ENCODE results near the gene SASH3. TPM values are rescaled to one million over a fixed set of nuclear protein-coding genes. Genes with fewer than 3 reads are reported as not detected.

The SASH3 gene
- total RNA-seq, 1 donor from 2014 or later, result not detected

- Mint-ChIP-seq H3K9me3 (ENCODE audit: low read depth) (peaks cover 12% of the 10 kb centered on the region), H3K36me3 (ENCODE audit: insufficient read depth) (peaks cover 12% of the 10 kb centered on the region), H3K27me3 (no peaks in the 10 kb centered on the region)
Observed at GRCh38 chrX:129836827-129837226, 57.1 kb downstream of the SASH3 start.

GRCh38 chrX:129840344-129840743, 60.6 kb downstream of the SASH3 start:
- Mint-ChIP-seq H3K27me3 (no peaks in the 10 kb centered on the region), H3K9me3 (ENCODE audit: low read depth) (peaks cover 8% of the 10 kb centered on the region), H3K4me1 (ENCODE audit: low read depth) (peaks cover 14% of the 10 kb centered on the region)

More at GRCh38 chrX:129836827-129837226, 57.1 kb downstream of the SASH3 start:
- no peak for DNase-seq (ENCODE audit: low spot score, unreplicated experiment)
- H3K4me1 Mint-ChIP-seq (ENCODE audit: low read depth), result peaks cover 10% of the 10 kb centered on the region
- TF ChIP-seq CTCF (IDR thresholded peaks at IDR 0.05; ENCODE audit: unreplicated experiment), result no peak
- no peak overlapping the region for H3K27ac Mint-ChIP-seq
- H3K4me3 Mint-ChIP-seq (ENCODE audit: low read depth), result no peak overlapping the region

GRCh38 chrX:129842510-129843208, 62.9 kb downstream of the SASH3 start:
- no peak for TF ChIP-seq CTCF (IDR thresholded peaks at IDR 0.05; ENCODE audit: unreplicated experiment)

More at GRCh38 chrX:129840344-129840743, 60.6 kb downstream of the SASH3 start:
- H3K36me3 Mint-ChIP-seq (ENCODE audit: insufficient read depth), result peaks cover 8% of the 10 kb centered on the region
- peak overlapping the region; percentile 19 for H3K4me3 Mint-ChIP-seq (ENCODE audit: low read depth)
- H3K27ac Mint-ChIP-seq, result no peak overlapping the region
- DNase-seq (ENCODE audit: low spot score, unreplicated experiment), result no peak
- no peak for TF ChIP-seq CTCF (IDR thresholded peaks at IDR 0.05; ENCODE audit: unreplicated experiment)

GRCh38 chrX:129843209-129843458, 63.4 kb downstream of the SASH3 start:
- peaks cover 7% of the 10 kb centered on the region for H3K36me3 Mint-ChIP-seq (ENCODE audit: insufficient read depth)
- peak overlapping the region; percentile 90 for H3K4me3 Mint-ChIP-seq (ENCODE audit: low read depth)
- H3K27me3 Mint-ChIP-seq, result no peaks in the 10 kb centered on the region
- no peak for DNase-seq (ENCODE audit: low spot score, unreplicated experiment)
- no peak for TF ChIP-seq CTCF (IDR thresholded peaks at IDR 0.05; ENCODE audit: unreplicated experiment)
- peaks cover 14% of the 10 kb centered on the region for H3K4me1 Mint-ChIP-seq (ENCODE audit: low read depth)
- H3K9me3 Mint-ChIP-seq (ENCODE audit: low read depth), result peaks cover 14% of the 10 kb centered on the region
- H3K27ac Mint-ChIP-seq, result peak overlapping the region; percentile 89

More at GRCh38 chrX:129842510-129843208, 62.9 kb downstream of the SASH3 start:
- no peaks in the 10 kb centered on the region for H3K27me3 Mint-ChIP-seq
- H3K9me3 Mint-ChIP-seq (ENCODE audit: low read depth), result peaks cover 14% of the 10 kb centered on the region
- peaks cover 7% of the 10 kb centered on the region for H3K36me3 Mint-ChIP-seq (ENCODE audit: insufficient read depth)
- H3K4me1 Mint-ChIP-seq (ENCODE audit: low read depth), result peaks cover 14% of the 10 kb centered on the region
- H3K27ac Mint-ChIP-seq, result peak overlapping the region; percentile 89
- H3K4me3 Mint-ChIP-seq (ENCODE audit: low read depth), result peak overlapping the region; percentile 90
- DNase-seq (ENCODE audit: low spot score, unreplicated experiment), result peak; percentile 18

- peaks cover 7% of the 10 kb centered on the region for H3K36me3 Mint-ChIP-seq (ENCODE audit: insufficient read depth)
- H3K4me3 Mint-ChIP-seq (ENCODE audit: low read depth), result peak within 1 kb of the TSS; percentile 90
- H3K27me3 Mint-ChIP-seq, result no peaks in the 10 kb centered on the region
- H3K4me1 Mint-ChIP-seq (ENCODE audit: low read depth), result peaks cover 14% of the 10 kb centered on the region
- peak; percentile 75 for DNase-seq (ENCODE audit: low spot score, unreplicated experiment)
- peaks cover 17% of the 10 kb centered on the region for H3K9me3 Mint-ChIP-seq (ENCODE audit: low read depth)
- peak within 1 kb of the TSS; percentile 96 for H3K27ac Mint-ChIP-seq
- no peak for TF ChIP-seq CTCF (IDR thresholded peaks at IDR 0.05; ENCODE audit: unreplicated experiment)
Observed at GRCh38 chrX:129843459-129844306, 63.9 kb downstream of the SASH3 start, which contains the start of gene ZDHHC9. Gene ZDHHC9, minus strand, starts transcription at chrX:129843886. Its CDS starts 1,941 bp downstream, at chrX:129841945.

Measured in progenitor cell of endocrine pancreas (in vitro differentiated cells).